Activated CD4-positive, alpha-beta T cell treated with anti-CD3 and anti-CD28 coated beads, Interleukin-2, amount 50 U/mL, for 4 hours (primary cell): Measurements from ENCODE around the gene SLC26A2.

Source experiments
- DNase-seq, 2 experiments: peaks; one replicate each; pipeline ENCODE4 v3.0.0-alpha.2; 2020

SLC26A2 gene

DNA sequence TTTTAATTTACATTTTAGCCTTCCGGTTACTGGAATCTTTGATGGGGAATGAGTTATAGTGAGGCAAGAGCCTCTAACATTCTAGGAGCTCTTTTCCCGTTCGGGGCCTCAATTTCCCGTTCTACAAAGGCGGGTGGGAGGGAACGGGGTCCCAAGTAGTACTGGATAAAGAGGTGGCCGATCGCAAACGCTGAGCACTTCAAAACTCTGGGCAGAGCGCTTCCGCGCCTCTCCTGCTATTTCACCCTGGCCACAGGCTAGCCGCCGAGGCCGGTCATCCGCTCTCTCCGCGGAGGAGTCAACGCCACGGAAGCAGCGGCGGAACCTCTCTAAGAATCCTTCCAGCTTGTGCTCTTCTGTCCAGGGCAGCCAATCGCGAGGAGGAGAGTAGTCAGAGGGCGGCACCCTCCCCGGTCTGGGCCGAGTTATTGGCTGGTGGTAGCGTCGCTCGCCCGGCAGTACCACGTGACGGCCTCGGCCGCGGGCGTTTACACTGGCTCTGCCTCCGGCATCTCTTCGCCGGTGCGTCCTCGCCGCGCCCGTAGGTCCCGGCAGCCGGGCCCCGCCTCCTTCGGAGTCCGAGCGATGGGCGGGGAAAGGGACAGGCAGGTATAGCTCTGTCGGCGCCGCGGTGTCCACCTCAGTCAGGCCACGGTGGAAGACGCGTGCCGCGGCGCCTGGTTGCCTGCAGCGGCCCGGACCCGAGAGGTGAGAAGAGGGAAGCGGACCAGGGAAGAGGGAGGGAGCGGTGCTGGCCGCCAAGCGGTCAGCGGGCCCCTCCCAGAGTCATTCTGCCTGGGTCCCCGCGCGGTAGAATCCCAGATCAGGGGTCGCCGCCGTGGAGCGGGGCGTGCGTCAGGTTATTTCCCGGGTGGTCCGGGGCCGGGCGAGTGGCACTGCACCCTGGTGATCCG, at the start of gene SLC26A2:
Gene SLC26A2 (plus strand): TSS at position 487 of the 914 bp plus-strand sequence. CDS start 16,895 bp downstream, outside the sequence.
- DNase-seq = peak; percentile 91 to 92

DNA sequence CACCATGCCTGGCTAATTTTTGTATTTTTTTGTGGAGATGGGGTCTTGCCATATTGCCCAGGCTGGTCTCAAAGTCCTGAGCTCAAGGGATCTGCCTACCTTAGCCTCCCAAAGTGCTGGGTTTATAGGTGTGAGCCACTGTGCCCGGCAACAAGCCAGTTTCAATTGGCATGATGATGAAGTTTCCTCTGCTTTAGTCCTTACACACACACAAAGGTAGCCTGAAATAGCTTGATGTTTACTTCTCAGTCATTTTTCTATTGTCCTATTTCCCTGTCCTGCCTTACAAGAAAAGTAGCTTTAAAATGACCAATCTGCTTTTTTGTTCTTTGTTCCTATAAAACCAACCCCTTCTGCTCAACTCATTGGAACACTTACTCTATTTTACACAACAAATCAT, 49.5 kb upstream of the SLC26A2 start:
- no peak for DNase-seq

DNA sequence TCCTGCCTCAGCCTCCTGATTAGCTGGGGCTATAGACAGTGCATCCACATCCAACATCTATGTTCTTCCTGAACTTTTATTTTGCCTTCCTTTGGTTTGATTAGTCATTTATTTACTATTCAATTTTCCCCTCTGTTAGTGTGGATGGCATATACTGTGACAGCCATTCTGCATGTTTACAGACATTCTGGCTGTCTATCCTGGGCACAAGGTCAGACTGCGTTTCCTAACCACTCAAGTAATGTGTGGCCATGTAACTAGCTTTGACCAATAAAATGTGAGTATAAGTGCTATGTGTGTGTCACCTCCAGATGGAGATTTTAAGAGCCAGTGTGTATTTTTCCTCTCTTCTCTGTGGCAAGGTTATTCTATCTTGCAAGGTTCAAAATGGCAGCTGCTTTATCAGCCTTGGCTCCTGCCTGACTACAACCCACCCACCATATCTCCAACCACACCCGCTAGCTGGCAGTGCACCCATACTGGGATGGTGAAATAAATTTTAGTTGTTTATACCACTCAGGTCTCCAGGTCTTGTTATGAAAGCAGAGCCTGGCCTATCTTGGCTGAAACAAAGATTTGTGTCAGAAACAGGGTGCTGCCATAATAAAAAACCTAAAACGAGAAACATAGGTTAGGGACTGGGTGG, 48.2 kb upstream of the SLC26A2 start:
- no peak for DNase-seq

DNA sequence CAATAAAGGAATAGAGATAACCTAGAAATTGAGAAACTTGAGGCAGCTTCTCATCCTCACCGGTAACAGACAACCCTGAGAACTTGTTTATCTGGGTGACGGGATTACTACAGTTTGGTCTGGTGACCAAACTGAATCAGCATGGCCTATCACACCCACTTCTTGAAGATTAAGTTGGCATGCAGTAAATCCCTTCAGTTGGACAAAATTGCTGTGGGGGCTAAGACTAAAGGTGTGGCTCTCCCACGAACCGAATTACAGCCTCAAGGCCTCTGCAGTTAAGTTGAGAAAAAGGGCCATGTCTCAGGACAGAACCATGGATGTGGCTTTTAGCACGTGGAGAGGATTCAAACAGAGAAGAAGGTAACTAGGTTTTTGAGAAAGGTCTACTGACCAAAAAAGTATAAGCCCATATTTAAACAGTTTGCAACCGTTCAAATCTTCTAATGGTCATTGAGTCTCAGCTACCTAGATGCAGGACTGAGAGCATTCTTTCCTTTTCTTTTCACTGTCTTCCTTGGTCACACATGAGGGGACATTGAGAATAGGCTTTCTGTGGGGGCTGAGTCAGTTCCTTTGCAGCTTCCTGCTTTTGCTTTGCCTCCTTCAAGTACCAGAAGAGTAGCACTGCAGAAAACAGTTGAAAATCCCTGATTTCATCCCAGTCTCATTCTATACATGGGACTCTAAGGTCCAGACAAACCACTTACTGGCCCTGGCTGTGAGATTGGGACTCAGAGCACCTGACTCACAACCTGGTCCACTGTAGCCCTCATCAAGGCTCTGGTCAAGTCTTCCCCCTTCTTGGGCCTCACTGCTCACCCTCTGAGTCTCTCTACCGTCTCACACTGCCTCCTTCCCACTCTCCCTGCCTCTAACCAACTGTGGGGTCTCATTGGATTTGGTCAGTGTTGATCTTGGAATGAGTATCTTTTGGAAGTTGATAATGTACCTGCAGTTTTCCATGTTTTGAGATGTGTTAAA, 46.8 kb upstream of the SLC26A2 start:
- DNase-seq = no peak

DNA sequence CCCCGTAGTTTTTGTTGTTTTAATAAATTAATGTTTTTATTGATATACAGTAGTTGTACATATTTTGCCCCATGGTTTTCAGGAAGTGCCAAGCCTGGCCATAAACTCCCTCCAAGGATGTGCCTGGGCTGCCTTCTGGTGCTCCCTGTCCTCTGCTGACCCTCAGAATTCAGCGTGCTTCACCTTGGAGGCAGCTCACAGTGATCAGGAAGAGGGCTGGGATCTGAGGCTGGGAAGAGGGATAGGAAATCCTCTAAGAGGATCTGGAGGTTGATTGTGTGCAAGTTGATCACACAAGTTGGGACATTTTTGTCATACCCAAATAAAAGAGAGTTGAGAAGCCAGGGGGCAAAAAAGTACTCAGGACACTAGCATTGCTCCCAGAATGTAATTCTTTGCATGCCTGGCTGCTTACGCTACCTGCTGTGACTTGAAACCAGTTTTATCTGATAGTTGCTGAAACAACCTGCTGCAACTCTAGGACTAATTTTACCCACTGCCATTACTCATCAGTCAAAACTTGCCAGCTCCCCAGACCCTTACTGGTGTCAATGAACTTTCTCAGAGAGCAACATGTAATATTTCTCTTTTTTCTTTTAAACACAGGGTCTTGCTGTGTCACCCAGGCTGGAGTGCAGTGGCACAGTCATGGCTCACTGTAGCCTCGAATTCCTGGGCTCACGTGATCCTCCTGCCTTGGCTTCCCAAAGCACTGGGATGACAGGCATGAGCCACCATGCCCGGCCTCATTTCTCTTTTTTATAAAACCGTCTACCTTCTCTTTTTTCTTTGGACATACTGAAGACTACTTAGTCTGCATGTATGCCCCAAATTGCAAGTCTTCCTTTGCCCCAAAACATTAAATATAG, 44.9 kb upstream of the SLC26A2 start:
- DNase-seq = no peak

DNA sequence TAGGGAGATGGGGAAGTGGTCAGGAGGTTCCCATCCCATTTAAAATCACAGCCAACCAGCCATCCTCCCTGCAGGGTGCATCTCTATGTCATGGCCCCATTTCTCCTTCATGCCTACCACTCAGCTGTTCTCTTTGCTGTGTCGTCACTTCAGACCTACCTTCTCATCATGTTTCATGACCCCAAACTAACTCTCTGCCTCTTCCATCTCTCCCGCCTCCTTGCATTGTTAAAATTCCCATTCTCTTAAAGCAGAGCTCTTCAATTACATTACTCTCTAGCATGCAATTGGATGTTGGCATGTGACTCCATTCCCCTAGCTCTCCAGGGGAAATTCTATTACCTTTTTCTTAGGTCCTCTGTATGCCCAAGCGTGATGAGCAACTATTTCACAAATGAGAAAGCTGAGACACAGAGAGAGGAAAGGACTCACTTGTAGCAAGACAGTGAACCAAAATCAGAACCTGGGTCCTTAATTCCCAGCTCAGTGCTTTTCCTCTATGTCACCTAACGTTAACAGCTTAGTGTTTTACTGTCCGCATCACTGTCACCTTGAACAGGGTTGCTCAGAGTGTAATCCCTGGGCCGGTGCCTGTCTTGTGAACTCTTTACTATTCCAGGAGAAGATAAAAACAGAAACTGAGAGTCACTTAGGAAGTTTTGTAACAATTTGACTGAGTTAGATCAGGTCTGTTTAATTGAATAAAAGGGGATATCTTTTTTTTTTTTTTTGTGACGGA, 44.1 kb upstream of the SLC26A2 start:
- no peak for DNase-seq

DNA sequence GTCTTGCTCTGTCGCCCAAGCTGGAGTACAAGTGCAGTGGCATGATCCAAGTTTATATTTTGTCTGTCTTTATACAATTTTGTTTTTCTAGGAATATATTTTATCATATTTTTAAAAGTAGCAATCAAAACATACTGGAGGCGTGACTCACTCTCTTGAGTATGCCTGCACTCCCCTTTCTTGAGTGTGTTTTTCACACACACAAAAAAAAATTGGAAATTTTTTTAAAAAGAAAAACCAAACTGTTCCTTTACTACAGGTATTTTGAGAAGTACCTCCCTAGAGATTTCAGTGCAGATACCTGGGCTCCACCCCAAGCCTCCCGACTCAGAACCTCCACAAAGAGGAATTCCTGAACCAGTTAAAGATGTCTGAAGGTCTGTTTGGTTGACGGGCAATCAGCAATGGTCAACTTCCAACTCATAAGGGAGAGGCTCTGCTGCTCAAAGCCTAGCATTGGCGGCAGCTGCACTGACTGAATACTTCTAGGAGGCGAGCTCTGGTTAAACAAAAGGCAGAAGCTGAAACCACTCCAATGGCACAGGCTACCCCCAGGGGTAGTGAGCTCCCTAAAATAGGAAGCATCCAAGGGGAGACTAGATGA, 43.4 kb upstream of the SLC26A2 start:
- no peak for DNase-seq

DNA sequence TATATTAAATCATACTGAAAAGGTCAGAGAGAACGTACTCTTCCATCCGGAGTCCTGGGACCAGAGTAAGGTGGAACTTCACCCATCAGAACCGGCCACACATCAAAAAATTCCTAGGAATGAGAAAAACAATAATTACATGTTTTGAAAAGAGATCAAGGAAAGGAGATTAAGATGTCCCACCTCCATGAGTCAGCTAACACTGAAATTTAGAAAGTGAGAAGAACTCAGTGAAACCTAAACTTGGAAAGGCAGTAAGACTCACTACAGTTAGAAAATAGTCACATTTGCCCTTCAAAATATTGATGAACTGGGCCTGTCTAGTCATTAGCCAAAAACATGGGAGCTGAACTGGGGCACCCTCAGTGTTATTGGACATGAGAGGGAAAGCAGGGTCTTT, 39.0 kb upstream of the SLC26A2 start:
- DNase-seq = no peak

DNA sequence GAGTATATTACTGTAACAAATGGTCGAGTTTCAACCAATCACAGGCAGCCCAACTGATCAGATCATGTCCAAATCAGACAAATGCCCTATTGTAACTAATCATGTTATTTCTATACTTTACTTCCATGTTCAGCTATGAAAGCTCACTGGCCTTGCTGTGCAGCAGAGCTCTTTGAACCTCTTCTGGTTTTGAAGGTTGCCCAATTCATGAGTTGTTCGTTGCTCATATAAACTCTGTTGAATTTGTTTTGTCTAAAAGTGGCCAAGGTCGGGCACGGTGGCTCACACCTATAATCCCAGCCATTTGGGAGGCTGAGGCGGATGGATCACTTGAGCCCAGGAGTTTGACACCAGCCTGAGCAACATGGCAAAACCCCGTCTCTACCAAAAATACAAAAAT, 37.6 kb upstream of the SLC26A2 start:
- no peak for DNase-seq

DNA sequence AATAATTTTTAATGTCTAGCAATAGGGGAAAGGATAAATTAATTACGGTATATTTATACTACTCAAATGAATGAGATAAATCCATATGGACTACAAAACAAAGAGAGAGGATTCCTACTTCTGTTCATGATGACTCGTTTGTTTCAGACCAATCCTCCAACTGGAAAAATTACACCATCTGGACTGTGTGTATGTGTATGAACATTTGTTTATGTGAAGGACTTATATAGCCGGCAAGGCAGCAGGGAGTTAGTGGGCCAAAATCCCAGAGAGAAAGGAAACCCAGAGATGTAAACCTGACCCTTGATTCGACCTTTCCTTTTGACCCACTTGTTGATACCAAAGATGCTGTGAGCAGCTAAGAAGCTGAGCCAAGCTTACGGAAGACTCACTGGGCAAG, 36.1 kb upstream of the SLC26A2 start:
- DNase-seq = no peak

DNA sequence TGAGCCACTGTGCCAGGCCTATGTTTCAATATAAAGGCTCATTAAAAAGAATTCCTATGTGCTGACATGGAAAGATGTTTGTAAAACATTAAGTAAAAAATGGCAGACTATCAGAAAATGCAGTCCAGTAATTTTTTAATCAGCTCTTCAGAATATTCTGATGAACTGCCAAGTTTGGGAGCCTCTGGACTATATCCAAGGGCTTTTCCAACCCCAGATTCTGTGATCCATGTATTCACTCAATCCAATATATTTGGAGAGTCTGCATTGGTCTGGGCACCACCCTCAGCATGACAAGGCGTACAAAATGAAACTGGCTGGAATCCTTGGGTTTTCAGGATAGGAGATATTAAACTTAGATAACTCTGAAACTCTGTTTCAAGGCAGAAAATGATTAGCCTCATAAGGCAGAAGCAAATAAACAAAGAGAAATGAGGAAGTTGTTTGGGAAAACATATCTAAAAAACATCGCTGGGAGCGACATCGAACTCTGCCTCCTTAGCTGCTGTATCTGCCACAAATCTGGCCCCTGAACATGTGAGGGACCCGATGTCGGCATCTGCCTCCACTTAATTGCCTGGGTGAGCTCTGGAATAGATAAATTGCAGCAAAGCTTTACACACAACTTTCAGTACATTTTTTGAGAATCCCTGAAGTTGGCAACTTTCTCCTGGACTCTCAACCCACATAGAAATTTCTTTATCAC, 30.4 kb upstream of the SLC26A2 start:
- no peak for DNase-seq

DNA sequence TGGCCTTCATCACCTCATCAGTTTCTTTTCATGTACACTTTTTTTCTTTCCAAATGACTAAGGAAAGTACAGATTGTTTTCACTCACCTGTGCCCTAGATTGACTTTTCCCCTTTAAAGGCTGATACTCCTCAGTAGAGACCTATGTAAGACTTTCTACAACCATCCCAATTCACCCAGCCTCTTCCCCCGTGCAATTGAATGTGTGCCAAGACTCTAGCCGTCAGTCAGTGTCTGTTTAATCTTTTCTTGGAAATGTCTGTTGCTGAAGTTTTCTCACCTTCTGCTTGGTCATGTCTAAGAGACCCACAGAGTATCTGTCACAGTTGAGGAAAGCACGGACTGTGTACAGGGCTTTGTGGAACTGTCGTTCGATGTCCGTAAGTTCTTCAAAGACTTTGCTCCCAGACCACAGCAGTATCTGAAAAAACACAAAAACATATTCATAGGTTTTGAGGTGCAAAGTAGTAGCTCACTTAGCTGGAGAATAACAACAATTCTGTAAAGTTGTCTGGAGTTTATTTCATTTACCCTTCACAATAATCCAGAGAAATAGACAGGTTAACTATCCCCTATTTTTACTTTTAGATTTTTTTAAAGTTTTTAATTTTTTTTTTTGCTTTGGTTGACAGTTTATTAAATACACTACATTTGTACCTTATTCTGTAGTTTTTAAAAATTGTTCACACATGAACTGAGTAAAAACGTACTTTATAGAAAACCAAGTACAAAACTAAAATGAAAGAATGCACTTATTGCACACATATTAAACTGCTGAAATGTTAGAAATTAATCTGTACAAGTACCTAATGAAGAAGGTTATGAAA, 29.6 kb upstream of the SLC26A2 start:
- no peak for DNase-seq

DNA sequence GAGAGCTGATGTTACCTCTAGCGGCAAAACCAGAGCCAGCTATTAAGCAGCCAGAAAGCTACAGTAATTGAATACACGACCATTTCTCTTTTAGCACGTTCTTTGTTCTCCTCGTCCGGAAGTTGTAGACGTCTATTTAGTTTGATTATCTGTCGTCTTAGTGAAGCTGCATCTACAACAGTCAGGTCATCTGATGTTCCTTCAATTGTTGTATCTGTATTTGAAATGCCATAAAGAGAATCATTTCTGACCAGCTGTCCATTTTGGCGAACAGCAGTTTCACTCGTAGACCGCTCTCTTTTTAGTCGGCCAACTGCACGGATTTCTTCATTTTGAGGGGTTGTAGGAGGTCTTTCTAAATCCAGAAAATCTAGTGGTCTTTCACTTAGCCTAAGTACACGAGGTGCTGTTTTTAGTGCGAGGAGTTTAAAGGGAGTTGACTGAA, 28.5 kb upstream of the SLC26A2 start:
- DNase-seq = no peak

DNA sequence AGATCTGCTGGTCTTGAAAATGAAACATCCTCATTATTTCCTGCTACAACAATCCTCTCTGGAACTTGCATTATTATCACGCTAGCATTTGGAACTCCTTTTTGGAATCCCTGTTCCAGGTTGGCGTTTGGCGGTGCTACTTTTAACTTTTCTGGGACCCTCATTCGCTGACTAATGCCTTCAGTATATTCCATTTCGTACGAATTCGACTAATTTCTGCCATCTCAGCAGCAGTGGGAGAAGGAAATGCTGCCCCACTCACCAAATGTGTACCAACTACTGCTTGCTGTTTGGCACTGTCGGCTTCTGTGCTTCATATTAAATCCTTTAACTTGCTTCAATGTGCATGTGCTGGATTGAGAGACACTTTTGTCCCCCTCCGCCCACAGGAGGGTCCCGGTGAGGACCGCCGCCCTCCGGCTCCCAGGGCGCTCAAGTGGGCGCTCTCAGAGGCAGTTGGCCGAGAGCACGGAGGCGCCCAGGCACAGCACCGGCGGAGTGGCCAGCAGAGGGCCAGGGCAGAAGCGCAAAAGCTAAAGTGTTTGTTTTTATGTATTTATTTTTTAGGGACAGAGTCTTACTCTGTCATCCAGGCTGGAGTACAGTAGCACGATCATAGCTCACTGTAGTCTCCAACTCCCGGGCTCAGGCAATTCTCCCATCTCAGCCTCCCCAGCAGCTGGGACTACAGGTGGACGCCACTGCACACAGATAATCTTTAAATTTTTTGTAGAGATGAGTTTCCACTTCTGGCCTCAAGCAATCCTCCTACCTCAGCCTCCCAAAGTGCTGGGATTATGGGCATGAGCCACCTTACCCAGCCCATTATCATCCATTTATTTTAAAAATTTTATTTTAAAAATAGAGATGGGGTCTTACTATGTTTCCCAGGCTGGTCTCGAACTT, 27.9 kb upstream of the SLC26A2 start:
- DNase-seq = no peak

DNA sequence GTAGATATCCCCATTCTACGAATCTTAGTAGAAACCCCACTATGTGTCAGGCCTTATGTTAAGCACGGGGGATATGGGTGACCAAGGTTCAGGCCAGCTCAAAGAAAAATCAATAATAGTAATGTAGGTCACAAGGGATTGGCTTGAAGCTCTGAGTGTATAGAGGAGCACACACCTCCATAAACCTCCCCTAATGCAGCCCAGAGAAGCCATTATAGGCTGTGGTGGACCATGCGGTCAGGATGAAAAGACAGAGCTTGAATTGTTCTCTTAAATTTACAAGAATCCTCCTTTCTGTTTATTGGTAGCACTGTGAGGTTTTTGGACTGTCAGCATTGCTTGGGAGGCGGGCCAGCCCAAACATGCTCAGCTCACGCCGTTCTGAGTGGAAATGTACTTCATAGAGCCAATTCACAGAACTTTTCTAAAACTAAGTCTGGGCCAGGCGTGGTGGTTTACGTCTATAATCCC, 25.1 kb upstream of the SLC26A2 start:
- no peak for DNase-seq

DNA sequence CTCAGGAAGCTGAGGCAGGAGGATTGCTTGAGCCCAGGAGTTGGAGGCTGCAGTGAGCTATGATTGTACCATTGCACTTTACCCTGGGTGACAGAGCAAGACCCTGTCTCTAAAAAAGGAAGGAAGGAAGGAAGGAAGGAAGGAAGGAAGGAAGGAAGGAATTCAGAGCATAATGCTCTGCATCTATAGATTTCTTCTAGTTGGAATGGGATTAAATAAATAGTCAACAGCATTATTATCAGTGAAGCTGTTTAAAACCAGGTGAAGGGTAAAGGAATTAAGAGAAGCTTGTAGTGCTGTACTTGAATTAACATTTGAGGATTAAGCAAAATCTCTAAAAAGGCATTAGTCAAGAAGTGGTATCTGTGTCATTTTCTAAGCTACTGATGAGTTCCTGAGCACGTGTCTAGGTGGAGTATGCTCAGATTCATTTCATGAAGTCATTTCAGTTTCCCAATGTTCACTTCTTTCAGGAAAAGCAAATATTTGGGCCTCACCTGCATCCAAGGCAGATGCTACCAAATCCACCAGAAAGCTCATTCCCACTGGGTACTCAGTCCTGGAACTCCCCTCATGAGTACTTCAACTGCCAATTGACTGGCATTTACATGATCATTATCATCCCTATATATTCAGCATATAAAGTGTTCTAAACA, 24.4 kb upstream of the SLC26A2 start:
- DNase-seq = no peak

DNA sequence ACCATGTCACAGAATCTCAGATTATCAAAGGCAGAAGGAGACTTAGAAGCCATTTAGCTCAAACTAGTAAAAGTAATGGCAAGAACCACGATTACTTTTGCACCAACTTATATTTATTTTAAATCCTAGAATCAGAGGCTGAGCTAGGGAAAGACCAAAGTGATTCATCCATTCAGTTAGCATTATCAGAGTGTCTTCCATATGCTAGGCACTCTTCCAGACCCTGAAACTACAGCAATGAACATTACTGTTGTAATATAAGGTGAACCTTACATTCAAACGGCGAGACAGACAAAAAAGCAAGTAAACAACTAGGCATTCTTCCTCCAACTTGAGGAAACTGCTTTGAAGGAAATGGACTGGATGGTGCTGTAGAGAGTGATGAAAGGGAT, 23.9 kb upstream of the SLC26A2 start:
- DNase-seq = no peak
